ENCODE results near the gene NRN1L.

NRN1L gene

GRCh38 chr16:67923414-67924116, 38.9 kb downstream of the NRN1L start:
- H3K4me3 ChIP-seq (ENCODE audit: low read depth, low read length): no peak overlapping the region
- TF ChIP-seq, protein P1, sequence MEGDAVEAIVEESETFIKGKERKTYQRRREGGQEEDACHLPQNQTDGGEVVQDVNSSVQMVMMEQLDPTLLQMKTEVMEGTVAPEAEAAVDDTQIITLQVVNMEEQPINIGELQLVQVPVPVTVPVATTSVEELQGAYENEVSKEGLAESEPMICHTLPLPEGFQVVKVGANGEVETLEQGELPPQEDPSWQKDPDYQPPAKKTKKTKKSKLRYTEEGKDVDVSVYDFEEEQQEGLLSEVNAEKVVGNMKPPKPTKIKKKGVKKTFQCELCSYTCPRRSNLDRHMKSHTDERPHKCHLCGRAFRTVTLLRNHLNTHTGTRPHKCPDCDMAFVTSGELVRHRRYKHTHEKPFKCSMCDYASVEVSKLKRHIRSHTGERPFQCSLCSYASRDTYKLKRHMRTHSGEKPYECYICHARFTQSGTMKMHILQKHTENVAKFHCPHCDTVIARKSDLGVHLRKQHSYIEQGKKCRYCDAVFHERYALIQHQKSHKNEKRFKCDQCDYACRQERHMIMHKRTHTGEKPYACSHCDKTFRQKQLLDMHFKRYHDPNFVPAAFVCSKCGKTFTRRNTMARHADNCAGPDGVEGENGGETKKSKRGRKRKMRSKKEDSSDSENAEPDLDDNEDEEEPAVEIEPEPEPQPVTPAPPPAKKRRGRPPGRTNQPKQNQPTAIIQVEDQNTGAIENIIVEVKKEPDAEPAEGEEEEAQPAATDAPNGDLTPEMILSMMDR (IDR thresholded peaks at IDR 0.05; ENCODE audit: insufficient read depth, low read depth, low read length, missing control alignments): no peak
- no peak for DNase-seq (ENCODE audit: low read depth)

DNA sequence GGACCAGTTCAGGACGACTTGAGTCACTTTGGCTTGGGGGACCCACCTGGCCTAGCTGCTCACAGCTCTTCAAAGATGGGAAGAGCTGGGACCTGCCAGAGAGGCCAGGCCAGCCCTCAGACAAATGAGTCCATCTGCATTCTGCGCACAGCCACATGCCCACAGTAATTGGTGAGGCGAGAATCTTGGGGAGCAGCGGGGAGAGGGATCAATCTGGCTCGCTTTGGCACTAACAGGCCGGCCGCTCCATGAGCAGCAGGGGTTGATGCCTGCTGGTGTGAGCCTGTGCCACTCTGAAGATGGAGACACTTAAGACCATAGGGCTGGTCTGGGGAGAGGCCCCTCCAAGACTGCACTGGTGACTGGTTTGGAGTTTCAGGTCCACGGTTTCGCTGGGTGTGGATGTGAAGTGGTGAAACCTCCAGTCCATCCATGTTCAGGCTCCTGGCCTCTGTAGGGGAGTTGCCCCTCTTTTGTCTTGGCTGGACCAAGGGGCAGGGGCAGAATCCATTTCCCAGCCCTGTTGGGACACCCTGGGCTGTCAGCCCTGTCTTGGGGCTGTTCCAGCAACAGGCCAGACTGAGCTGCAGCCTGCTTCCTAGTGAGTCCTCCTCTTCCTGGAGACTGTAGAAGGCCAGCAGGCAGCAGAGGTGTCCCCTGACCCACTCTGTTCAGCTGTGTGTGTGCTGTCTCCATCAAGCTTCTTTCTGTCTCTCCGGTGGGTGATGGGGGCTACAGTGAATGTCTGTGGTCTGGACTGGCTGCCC, 39.6 kb downstream of the NRN1L start:
- DNase-seq (ENCODE audit: low read depth): no peak
- no peak overlapping the region for H3K4me3 ChIP-seq (ENCODE audit: low read depth, low read length)
- TF ChIP-seq, protein P1 (IDR thresholded peaks at IDR 0.05; ENCODE audit: insufficient read depth, low read depth, low read length, missing control alignments): no peak

DNA sequence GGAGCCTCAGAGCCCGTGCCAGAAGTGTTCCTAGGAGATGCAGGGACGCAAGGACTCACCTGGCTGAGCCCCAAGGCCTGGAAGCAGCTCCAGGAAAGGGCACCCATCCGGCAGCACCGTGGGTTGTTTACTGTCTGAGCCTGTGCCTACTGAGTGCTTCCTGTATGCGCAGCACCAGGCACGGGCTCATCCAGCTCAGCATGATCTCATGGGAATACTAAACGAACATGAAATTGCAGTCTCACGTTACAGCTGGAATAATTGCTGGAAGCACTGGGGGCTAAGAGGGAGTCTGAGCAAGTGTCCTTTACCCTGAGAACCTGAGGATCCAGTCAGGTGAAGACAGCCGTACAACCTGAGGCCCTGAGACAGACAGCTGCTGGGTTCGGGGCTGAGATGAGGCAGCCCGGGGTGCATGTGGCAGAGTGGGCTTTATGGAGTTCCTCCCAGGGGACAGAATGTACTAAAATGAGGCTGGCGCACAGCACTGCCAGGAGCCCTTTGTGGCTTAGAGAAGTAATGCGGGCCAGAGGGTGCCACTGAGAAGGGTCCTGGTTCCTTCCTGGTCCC, 41.6 kb downstream of the NRN1L start:
- H3K4me3 ChIP-seq (ENCODE audit: low read depth, low read length): no peak overlapping the region
- no peak for DNase-seq (ENCODE audit: low read depth)
- TF ChIP-seq, protein P1 (IDR thresholded peaks at IDR 0.05; ENCODE audit: insufficient read depth, low read depth, low read length, missing control alignments): no peak

DNA sequence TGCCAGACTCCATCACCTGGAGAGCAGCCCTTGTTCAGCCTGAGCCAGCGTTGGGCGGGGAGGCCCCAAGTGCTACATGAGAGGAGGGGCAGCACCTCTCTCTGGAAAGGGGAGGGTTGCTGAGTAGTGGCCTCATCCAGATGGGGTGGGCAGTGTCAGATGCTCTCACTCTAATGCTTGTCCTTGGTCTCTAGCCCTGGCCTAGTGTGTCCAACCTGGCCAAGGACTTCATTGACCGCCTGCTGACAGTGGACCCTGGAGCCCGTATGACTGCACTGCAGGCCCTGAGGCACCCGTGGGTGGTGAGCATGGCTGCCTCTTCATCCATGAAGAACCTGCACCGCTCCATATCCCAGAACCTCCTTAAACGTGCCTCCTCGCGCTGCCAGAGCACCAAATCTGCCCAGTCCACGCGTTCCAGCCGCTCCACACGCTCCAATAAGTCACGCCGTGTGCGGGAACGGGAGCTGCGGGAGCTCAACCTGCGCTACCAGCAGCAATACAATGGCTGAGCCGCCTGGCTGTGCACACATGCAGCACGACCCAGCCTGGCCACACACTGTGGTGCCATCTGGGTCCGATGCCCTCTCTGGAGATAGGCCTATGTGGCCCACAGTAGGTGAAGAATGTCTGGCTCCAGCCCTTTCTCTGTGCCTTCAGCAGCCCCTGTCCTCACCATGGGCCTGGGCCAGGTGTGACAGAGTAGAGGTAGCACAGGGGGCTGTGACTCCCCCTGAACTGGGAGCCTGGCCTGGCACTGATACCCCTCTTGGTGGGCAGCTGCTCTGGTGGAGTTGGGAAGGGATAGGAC, 42.7 kb downstream of the NRN1L start:
- H3K4me3 ChIP-seq (ENCODE audit: low read depth, low read length): no peak overlapping the region
- no peak for DNase-seq (ENCODE audit: low read depth)
- TF ChIP-seq, protein P1 (IDR thresholded peaks at IDR 0.05; ENCODE audit: insufficient read depth, low read depth, low read length, missing control alignments): no peak

GRCh38 chr16:67928147-67928546, 43.5 kb downstream of the NRN1L start:
- H3K4me3 ChIP-seq (ENCODE audit: low read depth, low read length): no peak overlapping the region
- TF ChIP-seq, protein P1 (IDR thresholded peaks at IDR 0.05; ENCODE audit: insufficient read depth, low read depth, low read length, missing control alignments): no peak
- no peak for DNase-seq (ENCODE audit: low read depth)

DNA sequence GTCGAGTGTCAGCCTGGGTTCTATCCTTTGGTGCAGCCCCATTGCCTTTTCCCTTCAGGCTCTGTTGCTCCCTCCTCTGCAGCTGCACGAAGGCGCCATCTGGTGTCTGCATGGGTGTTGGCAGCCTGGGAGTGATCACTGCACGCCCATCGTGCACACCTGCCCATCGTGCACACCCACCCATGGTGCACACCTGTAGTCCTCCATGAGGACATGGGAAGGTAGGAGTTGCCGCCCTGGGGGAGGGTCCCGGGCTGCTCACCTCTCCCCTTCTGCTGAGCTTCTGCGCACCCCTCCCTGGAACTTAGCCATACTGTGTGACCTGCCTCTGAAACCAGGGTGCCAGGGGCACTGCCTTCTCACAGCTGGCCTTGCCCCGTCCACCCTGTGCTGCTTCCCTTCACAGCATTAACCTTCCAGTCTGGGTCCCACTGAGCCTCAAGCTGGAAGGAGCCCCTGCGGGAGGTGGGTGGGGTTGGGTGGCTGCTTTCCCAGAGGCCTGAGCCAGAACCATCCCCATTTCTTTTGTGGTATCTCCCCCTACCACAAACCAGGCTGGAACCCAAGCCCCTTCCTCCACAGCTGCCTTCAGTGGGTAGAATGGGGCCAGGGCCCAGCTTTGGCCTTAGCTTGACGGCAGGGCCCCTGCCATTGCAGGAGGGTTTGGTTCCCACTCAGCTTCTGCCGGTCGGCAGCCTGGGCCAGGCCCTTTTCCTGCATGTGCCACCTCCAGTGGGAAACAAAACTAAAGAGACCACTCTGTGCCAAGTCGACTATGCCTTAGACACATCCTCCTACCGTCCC, 44.1 kb downstream of the NRN1L start:
- no peak overlapping the region for H3K4me3 ChIP-seq (ENCODE audit: low read depth, low read length)
- peak; percentile 81 for DNase-seq (ENCODE audit: low read depth)
- TF ChIP-seq, protein P1 (IDR thresholded peaks at IDR 0.05; ENCODE audit: insufficient read depth, low read depth, low read length, missing control alignments): peak; percentile 93

Data from GM12865 (cell line).